GM12801 (cell line): ENCODE data around the gene RIIAD1.

Experiments used
- CTCF ChIP-seq: IDR thresholded peaks from one replicate; pipeline ENCODE4 v1.5.1; 2011; ENCODE audit warnings: control low read depth; ENCODE audit not compliant: insufficient read length; ENCODE audit errors: extremely low read depth

Gene RIIAD1

GRCh38 chr1:151711951-151712350, 9.4 kb upstream of the RIIAD1 start:
- no peak for TF ChIP-seq CTCF

DNA sequence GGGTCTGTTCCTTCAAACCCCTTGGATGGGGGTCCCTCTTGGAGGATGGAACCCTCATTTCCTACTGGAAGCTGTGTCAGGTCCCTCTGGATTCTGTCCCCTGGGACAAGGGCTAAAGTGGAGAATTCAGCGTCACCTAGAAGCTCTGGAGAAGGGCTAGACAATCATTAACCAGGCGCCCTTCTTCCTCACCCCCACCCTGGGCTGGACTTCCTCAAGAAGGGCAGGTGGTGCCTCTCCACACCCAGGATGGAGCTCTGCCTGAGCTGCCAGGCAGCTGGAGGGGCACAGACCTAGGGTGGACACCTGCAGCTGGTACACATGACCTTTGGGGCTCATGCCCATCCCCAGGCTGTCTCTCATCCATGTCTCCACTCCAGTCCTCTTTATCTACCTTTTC, 8.3 kb upstream of the RIIAD1 start:
- TF ChIP-seq CTCF, result no peak

- TF ChIP-seq CTCF, result no peak
These were observed 7.4 kb upstream of the RIIAD1 start for GRCh38 chr1:151713874-151714273.

GRCh38 chr1:151714820-151715725, 6.2 kb upstream of the RIIAD1 start:
- no peak for TF ChIP-seq CTCF

DNA sequence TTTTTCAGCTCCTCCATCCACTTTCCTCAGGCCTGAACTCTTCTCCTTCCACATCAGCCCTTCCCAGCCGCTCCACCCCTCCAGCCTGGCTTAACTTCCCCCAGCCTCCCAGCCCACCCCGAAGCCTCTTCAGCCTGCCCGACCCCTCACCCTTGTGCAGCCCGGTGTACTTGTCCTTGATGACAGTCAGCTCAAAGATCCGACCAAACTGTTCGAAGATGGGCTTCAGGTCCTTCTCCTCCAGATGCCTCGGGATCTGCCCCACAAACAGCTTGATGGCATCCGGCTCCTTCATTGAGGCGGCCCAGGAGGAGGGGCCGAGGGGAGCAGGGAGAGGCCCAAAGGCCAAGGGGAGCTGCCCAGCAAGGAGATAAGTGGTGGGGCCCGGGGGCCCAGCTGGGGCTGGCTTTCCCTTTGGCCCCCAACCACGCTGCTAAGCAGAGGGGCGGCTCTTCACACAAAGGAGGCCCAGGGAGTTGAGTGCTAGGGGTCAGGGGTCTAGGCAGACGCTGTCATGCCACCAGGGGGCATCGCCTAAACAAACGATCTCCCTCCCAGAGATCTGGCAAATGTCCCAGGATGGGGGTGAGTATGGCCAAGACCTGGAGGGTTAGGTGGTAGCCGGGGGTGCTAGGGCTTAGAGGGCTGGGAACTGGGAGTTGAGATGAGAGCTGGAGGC, 5.5 kb upstream of the RIIAD1 start:
- TF ChIP-seq CTCF, result no peak

DNA sequence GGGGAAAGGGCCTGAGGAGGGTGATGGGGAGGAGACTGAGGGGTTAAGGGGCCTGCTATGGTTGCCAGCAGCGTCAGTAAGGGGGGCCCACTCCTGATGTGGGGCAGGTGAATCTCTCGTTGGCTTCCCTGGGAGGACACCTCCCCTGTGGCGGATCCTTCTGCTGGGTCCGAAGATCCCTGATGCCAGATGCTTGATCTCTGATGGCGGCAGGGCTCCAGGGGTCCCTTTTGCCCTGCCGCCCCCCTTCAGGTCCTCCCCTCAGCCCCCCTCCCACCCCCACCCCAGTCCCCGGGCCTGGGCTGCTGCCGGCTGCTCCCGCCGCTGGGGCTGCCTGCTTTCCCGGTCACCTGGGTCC, 4.9 kb upstream of the RIIAD1 start:
- no peak for TF ChIP-seq CTCF

DNA sequence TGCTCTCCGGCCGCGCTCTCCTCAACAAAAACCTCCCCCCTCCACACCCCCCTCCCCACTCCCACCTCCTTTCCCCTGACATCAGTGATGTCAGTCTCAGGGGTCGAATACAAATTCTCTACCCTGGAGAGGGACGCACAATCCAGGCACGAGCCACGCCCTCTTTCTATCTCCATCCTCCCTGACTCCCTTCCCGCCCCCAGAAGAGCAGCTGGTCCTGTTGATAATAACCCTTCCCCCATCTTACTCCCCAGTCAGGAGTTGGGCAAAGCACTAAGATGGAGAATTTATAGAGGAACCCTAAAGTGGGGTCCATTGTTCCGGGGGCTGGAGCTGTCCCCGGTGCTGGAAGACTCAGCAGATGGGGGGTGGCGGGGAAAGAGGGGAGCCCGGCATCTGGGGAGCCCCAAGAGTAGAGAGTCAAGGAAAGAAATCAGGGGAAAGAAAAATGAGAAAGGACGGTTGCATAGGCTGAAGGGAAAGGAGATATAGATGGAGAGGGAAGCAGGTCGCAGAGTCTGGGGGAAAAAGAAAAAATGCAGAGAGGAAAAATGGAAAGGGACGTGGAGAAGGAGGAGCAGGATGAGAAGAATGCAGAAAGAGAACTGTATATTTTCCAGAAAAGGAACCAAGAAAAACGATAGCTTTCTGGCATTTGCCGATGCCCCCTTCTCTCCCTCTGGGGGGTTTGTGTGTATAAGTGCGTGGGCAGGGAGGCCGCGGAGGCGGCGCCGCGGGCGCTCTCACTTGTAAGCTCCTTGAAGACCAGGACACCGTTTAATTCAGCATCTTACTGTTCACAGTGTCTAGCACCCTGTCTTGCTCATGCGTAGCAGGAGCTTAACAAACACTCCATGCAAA, 4.3 kb upstream of the RIIAD1 start, which contains the start of gene CELF3:
TSS of gene CELF3 (minus strand) at position 33 of the 861 bp plus-strand sequence. CDS start 783 bp downstream, outside the sequence.
- no peak for TF ChIP-seq CTCF
